GM12892 (cell line): ENCODE data around the gene TRPC4AP.

ENCODE experiments used
- POLR2A ChIP-seq: IDR thresholded peaks from 2 replicates; pipeline ENCODE4 v1.6.1; 2011; ENCODE audit warnings: low read depth, low read length, control low read depth
- POLR2AphosphoS5 ChIP-seq: IDR thresholded peaks from 2 replicates; pipeline ENCODE4 v1.6.1; 2011; ENCODE audit warnings: low read depth, low read length, control low read depth
- TAF1 ChIP-seq: IDR thresholded peaks from 2 replicates; pipeline ENCODE4 v1.6.1; 2011; ENCODE audit warnings: low read depth, mild to moderate bottlenecking, control low read depth, low read length, borderline replicate concordance

DNA sequence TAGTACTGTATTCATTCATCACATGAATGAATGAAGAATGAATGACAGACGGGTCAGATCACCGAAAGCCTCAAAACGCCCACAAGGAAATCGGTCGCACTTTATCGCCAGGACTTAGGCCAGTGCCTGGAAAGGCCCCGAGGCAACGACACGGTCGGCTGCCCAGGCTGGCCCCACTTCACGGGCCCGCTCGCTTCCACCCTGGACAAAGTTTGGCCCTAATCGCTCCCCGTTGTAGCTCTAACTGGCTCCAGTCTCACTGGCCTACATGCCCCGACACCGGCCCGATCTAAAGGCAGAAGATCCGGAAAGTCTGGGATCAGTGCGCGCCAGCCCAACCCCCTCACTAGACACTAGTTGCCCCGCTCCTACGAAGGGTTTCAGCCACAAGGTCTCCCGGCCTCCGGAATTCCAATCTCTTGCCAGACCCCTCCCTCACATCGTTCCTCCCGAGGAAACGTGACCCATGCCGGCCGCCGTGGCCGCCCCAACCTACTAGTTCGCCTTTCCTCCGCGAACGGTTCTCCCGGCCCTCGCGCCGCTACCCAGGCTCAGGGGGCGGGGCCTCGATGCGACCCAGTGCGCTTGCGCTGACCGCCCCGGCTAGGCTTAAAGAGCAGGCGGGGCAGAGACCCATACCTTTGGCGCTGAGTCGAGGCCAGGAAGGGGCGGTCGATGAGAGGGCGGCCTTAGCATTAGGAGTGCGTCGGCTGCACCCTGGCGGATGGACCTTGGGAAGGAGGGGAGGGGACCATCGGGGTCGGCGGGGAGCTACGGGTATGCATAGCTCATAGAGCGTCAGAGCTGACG, 137.2 kb downstream of the TRPC4AP start, which contains the start of the genes GSS and MYH7B:
- TF ChIP-seq POLR2AphosphoS5 (peak; percentile 79; the same call in 1 of the 2 replicates), POLR2A (peak; percentile 89), TAF1 (peak; percentile 96)
